Cortex of kidney (tissue), 1 donor: ENCODE measurements around the gene SENP5.

Experiments
- DNase-seq: peaks from one replicate; lab custom pipeline; 2025; lab: John Stamatoyannopoulos, UW

SENP5 gene

DNA sequence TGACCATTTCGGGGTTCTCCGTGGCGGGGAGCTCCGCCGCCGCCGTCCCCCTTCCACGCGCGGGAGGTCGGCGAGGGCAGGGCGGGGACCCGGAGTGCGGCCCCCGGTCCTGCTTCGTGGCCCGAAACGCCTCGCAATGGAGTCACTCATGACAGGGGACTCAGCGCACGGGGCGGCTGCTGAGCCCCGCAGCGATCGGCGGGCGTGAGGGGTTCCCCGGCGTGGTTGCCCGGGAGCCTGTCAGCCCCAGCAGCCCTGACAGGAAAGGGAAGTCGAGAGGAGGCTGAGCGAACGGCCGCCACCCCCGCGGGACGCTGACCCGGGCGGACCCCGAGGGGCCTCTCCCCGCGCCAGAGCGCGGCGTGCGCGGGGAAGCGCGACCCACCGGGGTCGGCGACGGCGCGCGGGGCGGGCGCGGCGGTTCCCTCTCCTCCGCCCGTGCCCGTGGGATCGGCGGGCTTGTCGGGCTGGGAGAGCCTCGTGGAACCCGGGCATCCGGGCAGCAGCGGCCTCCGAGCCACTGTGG lies 101.5 kb downstream of the SENP5 start:
- DNase-seq: no peak

DNA sequence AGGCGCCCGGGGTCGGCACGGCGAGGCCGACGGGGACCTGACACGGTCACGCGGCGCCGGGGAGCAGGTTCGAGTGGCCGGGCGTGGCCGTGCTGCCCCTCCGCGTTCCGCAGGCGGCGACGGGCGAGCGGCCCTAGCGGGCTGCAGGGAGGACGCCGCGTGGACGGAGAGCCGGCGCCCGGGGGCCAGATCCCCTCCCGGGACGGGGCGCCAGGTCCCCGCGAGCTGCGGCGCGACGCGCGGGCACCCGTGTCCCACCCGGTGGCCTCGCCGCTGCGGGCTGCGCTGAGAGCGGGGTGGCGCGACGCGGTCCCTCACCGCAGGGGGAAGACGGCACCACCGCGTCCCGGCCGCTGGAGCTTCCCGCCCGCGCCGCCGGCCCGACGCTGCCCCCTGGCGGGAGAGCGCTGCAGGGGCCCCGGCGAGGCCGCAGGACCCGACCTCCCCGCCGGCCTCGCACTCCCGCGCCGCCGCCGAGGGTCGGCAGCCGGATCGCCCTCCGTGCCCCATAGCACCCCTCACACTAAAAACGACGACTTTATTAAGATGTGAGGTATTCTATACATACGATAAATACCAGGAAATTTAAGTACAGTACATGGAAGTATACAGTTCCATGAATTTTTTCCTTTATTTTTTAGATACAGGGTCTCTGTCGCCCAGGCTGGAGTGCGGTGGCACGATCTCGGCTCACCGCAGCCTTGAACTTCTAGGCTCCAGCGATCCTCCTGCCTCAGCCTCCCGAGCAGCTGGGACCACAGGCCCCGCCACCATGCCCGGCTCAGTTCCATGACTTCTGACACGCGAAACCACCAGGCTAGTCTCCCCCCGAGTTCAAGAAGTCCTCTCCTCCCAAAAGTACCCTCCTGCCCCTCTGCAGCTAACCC lies 102.2 kb downstream of the SENP5 start:
- DNase-seq: no peak

DNA sequence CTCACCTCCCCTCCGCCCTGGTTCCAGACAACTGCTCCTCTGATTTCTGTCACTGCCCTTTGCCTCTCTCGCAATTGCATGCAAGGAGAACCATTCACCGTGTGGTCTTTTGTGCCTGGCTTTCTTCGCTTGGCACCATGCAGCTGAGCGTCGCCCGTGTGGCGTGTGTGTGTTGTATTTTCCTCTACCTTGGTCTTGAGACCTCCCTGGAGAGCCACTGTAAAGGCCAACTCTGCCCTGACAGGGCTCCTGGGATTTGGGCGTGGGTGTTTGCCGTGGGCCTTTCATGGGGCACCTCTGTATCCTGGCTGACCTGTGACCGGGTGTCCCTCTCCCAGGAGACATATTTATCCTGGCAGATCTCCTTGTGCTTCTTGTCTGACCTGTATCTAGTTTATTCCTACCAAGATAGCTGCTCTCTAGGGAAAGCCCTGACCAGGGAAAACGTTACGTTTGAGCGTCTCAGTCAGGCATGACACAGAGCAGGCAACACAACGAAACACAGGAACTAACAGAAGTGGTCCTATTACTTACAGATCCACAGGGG lies 102.9 kb downstream of the SENP5 start:
- no peak for DNase-seq

DNA sequence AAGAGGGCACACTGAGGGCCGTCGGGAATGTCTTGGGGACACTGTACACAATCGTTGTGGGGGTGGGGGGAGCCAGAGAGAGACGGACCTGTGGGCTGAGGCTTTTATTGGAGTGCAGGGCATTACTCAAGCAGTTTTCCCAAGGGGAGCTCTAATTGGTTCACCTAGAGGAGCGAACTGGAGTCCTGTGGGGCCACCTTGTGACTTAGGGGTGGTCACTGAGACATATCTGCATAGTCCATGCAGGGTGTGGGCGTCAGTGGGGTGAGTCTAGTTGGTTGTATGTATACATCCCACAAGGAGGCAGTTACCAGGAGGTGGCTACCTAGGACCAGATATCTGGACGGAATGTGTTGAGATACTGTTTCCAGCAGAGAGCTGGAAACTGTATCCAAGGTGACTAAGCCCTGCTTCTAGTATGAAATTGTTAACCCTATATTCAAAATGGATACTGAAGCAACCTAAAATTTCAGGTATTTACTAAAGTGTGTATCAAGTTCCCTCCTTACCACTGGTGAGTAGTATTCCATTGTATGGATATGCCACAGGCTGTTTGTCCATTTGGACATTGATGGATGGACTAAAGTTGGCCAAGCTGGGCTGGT lies 103.5 kb downstream of the SENP5 start:
- no peak for DNase-seq

DNA sequence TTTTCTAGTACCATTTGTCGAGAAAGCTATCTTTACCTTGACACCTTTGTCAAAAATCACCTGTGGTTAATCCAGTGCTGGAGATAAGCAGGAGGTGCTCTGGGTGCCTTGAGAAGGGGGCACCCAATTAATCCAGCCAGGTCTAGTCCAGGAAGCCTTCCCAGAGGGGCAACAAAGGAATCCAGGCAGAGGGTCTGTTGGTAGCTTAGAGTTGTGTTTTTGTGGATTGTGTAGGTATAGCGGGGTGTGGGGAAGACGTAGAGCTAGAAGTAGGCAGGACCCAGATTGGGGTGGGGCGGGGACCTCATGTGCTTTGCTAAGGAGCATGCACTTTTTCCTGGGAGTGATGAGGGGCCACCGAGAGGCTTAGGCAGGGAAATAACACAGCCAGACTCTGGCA lies 106.9 kb downstream of the SENP5 start:
- no peak for DNase-seq

DNA sequence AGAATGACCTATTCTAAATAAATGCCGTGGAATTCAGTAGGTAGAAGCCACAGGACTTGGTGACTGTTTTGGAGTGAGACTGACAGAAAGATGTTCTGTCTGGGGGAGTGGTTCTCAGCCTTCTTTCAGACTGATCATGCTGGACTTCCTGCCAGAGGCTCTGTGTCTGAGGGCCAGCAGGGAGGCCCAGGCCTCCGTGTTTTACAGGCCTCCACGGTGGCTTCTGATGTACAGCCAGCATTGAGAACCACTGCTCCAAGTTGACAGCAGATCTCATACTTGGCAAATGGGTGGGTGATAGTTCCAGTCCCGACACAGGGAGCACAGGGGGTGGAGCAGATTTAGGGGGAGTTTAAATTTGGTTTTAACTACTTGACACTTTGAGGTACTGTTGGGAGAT lies 107.6 kb downstream of the SENP5 start:
- DNase-seq: no peak

DNA sequence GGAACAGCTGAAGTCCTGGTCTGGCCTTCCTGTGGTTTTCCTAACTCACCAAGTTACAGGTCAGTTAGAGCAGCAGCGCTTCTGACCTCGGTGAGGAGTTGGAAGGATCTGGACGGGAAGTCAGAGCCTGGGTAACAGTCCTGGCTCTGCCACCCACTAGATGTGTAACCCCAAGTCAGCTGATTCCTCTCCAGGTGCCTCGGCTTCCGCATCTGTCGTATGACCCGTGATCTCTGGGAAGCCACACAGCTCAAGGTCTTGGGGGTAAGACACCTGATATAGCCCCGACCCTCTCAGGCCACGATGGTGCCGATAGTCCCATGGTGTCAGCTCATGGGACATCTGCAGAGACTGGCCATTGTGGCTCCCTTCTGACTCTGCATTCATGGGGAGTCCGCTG lies 109.2 kb downstream of the SENP5 start:
- no peak for DNase-seq

DNA sequence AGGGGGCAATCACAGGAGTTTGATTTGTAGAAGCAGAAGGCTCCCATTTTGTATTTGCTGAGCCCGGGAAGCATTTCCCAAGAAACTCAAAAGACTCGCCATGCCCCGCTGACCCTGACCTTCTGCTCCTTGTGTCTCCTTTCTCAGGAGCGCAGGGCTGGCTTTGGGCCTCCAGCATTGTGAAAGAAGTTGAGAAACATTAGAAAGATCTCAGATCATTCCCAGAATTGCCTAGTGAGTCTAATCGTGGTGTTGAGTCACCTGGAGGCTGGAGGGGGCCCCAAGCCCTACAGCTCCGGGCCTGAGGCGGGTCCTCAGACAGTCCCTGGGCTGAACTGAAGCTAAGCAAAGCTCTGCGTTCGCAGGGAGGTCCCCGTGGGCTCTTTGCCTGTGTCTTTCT lies 111.8 kb downstream of the SENP5 start:
- no peak for DNase-seq

DNA sequence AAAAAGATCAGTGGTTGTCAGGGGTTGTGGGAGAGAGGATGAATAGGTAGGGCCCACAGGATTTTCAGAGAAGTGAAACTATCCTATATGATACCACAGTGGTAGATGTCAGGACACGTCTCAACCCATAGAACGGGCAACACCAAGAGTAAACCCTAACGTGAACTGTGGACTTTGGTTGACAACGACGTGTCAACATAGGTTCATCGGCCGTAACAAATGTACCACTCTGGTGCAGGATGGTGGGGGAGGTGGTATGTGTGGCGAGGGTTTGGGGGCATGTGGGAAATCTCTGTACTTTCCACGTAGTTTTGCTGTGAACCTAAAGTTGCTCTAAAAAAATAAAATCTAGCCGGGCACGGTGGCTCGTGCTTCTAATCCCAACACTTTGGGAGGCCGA lies 113.9 kb downstream of the SENP5 start:
- DNase-seq: no peak

DNA sequence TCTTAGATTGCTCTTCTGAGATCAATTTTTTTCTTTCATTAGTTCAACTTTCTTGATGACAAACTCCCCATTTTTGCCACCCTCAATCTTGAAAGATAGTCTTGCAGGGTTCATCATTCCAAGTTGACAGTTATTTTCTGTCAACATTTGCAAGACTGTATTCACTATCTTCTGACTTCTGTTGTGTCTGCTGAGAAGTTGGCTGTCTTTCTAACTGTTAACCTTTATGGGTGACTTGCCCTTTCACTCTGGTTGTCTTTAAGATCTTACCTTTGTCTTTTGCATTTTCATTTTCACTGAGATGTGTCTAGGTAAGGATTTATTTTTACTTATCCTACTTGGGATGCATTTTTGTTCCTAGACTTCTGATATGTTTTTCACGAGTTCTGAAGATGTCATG lies 115.5 kb downstream of the SENP5 start:
- DNase-seq: no peak
